ENCODE measurements around the gene OLA1. TPM values are rescaled to one million over a fixed set of nuclear protein-coding genes. Genes with fewer than 3 reads are reported as not detected.

Gene OLA1
- total RNA-seq, 1 experiment from 2014 or later = 109 TPM

- TF ChIP-seq OVOL2 (CRISPR knock-in tag; IDR thresholded peaks at IDR 0.05; ENCODE audit: borderline replicate concordance) (no peak), ZNF263 (CRISPR knock-in tag; IDR thresholded peaks at IDR 0.05; ENCODE audit: low read depth) (no peak), KAT7 (CRISPR knock-in tag; IDR thresholded peaks at IDR 0.05; ENCODE audit: borderline replicate concordance) (no peak), FOXP1 (CRISPR knock-in tag; IDR thresholded peaks at IDR 0.05; ENCODE audit: borderline replicate concordance) (no peak), ZNF232 (CRISPR knock-in tag; IDR thresholded peaks at IDR 0.05) (no peak), PRDM15 (CRISPR knock-in tag; IDR thresholded peaks at IDR 0.05) (no peak)
- ATAC-seq = peak; percentile 77
- Mint-ChIP-seq H3K27ac (no peak overlapping the region), H3K36me3 (no peaks in the 10 kb centered on the region), H3K4me1 (no peaks in the 10 kb centered on the region), H3K27me3 (ENCODE audit: low read depth) (no peaks in the 10 kb centered on the region), H3K4me3 (no peak overlapping the region), H3K9me3 (no peaks in the 10 kb centered on the region)
- ChIA-PET POLR2A (no interaction called here), CTCF (interaction anchor here (0.6 to 1.8 kb wide), 15 partner anchors 9 to 697 kb away, joined by 3 to 12 read pairs (median 4); partner anchors contain the start of gene SP9)
- DNase-seq (ENCODE audit: low spot score) = peak; percentile 26
Measured at GRCh38 chr2:174145827-174146226, 102.5 kb downstream of the OLA1 start.

- Mint-ChIP-seq H3K27ac (no peak overlapping the region), H3K4me3 (no peak overlapping the region), H3K27me3 (ENCODE audit: low read depth) (no peaks in the 10 kb centered on the region), H3K4me1 (no peaks in the 10 kb centered on the region), H3K36me3 (peaks cover 9% of the 10 kb centered on the region), H3K9me3 (peaks cover 6% of the 10 kb centered on the region)
- DNase-seq (ENCODE audit: low spot score) (no peak), ATAC-seq (no peak)
- TF ChIP-seq FOXJ3 (CRISPR knock-in tag; IDR thresholded peaks at IDR 0.05; ENCODE audit: borderline replicate concordance) (no peak), CREM (CRISPR knock-in tag; IDR thresholded peaks at IDR 0.05) (no peak), ARID4B (CRISPR knock-in tag; IDR thresholded peaks at IDR 0.05; ENCODE audit: borderline replicate concordance) (no peak), NR1H2 (CRISPR knock-in tag; IDR thresholded peaks at IDR 0.05) (no peak), RORB (CRISPR knock-in tag; IDR thresholded peaks at IDR 0.05) (no peak), NFATC4 (CRISPR knock-in tag; IDR thresholded peaks at IDR 0.05) (no peak), FOXK1 (CRISPR knock-in tag; IDR thresholded peaks at IDR 0.05) (no peak), ZNF671 (CRISPR knock-in tag; IDR thresholded peaks at IDR 0.05) (no peak), GABPB1 (CRISPR knock-in tag; IDR thresholded peaks at IDR 0.05) (no peak), FOXP4 (CRISPR knock-in tag; IDR thresholded peaks at IDR 0.05) (no peak), NFYB (CRISPR knock-in tag; conservative IDR thresholded peaks at IDR 0.05; ENCODE audit: low read depth) (no peak), PRRX2 (CRISPR knock-in tag; IDR thresholded peaks at IDR 0.05) (no peak), ZNF138 (CRISPR knock-in tag; conservative IDR thresholded peaks at IDR 0.05) (no peak), ESRRA (CRISPR knock-in tag; IDR thresholded peaks at IDR 0.05; ENCODE audit: borderline replicate concordance) (no peak), HMGA2 (CRISPR knock-in tag; IDR thresholded peaks at IDR 0.05) (no peak), ZNF121 (CRISPR knock-in tag; IDR thresholded peaks at IDR 0.05) (no peak)
- CTCF ChIA-PET = no interaction called here
- POLR2A ChIA-PET = no interaction called here
Measured at GRCh38 chr2:174142290-174142689, 106.0 kb downstream of the OLA1 start.

All from WTC11 (cell line).